Left lung (tissue), 10 donors: ENCODE measurements around the gene SNAI3. TPM values are rescaled to one million over a fixed set of nuclear protein-coding genes. Genes with fewer than 3 reads are reported as not detected.

Source experiments
- ATAC-seq: fragments of 200-7000 bp; cut with Tn5 transposase; one replicate; pipeline ENCODE4 v1.9.1; 2020; ENCODE audit warnings: moderate library complexity
- DNase-seq, 4 donors: peaks; one replicate each; pipeline ENCODE4 v3.0.0-alpha.2; 2013 to 2020
- H3K27ac ChIP-seq, 2 donors: fragments of 200-600 bp; sonication (generic) in 1 of 2; one replicate each; pipeline versions ENCODE4 v1.5.0 to v1.8.0; 2020 to 2021
- H3K27me3 ChIP-seq, 2 donors: fragments of 200-600 bp; sonication (generic) in 1 of 2; one replicate each; pipeline versions ENCODE4 v1.5.0 to v1.8.0; 2020 to 2021
- H3K36me3 ChIP-seq, 2 donors: fragments of 200-600 bp; sonication (generic) in 1 of 2; one replicate each; pipeline versions ENCODE4 v1.5.0 to v1.8.0; 2020 to 2021
- H3K4me1 ChIP-seq, 2 donors: fragments of 200-600 bp; one replicate each; pipeline ENCODE4 v1.8.0; 2021
- H3K4me3 ChIP-seq, 2 donors: fragments of 200-600 bp; sonication (generic) in 1 of 2; one replicate each; pipeline versions ENCODE4 v1.5.0 to v1.8.0; 2020 to 2021; ENCODE audit warnings: mild to moderate bottlenecking in 1 of 2
- H3K9me3 ChIP-seq, 2 donors: fragments of 200-600 bp; sonication (generic) in 1 of 2; one replicate each; pipeline versions ENCODE4 v1.5.0 to v1.8.0; 2020 to 2021
- intact Hi-C, 2 donors: fragments of 100-400 bp; cut with DNase I; formaldehyde crosslinking; loops; one replicate each; pipeline versions ENCODE4 v1.11.2 to v1.14.2; 2022
- polyA plus RNA-seq, 6 donors: library from polyadenylated mRNA; unstranded; fragments of 120-200 nt; gene quantifications; one replicate each; pipeline ENCODE4 v1.2.1, GENCODE V29; 2013; ENCODE audit not compliant: insufficient read length in 6 of 6
- total RNA-seq, 2 donors: library from RNA; stranded (reverse); fragmentation: NEBNext Ultra II Directional; extraction: Animal tissue kit (Norgen Biotek cat#: 25700); gene quantifications; one replicate each; pipeline ENCODE4 v1.2.1, GENCODE V29; 2021
- TF ChIP-seq, protein P1 (sequence below), 2 donors: fragments of 200-600 bp; sonication (generic) in 1 of 2; IDR thresholded peaks; one replicate each; pipeline versions ENCODE4 v1.5.0 to v1.8.0; 2021; ENCODE audit warnings: antibody characterized with exemption in 2 of 2
- donor health status: DM: no; HTN: yes; CAD: no.
- donor health status: DM: no; HTN: no; CAD: no.

The SNAI3 gene
- total and polyA plus RNA-seq, 8 donors, result 0.86 to 2.3 (median 1.8) TPM

DNA sequence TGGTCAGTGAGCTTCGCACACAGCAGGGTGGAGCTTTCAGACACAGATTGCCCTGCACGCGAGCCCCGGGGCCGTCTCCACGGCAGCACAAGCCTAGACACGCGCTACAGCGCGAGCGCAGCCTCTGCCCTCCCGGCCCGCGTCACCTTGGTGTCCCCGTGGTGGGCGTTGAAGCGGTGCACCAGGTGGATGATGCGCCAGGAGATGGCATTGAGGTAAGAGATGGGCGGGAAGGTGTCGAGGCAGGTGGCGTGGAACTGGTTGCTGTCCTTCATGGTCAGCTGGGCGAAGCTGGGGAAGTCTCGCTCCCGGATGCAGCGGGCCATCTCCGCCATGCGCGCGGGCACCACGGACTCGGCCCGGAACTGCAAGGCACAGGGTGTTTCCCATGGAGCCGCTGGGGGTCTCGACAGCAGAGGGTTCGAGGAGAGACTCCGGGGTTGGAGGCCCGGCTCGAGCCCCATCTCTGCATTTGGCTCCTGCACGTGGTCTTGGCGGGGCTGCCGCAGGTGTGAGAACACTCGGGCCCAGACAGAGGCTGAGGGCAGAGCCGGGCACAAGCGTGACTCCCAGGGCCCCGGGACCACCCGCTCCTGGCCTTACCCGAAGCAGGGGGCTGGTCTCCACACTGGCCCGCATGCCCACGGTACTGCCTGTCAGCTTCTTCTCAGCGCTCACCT lies 31.1 kb downstream of the SNAI3 start:
- H3K36me3 ChIP-seq, result peaks cover 0 to 76% of the 10 kb centered on the region in 2 donors
- H3K27ac ChIP-seq, result no peak overlapping the region
- peaks cover 5 to 22% of the 10 kb centered on the region in 2 donors for H3K4me1 ChIP-seq
- no peaks in the 10 kb centered on the region for H3K27me3 ChIP-seq
- TF ChIP-seq, protein P1, sequence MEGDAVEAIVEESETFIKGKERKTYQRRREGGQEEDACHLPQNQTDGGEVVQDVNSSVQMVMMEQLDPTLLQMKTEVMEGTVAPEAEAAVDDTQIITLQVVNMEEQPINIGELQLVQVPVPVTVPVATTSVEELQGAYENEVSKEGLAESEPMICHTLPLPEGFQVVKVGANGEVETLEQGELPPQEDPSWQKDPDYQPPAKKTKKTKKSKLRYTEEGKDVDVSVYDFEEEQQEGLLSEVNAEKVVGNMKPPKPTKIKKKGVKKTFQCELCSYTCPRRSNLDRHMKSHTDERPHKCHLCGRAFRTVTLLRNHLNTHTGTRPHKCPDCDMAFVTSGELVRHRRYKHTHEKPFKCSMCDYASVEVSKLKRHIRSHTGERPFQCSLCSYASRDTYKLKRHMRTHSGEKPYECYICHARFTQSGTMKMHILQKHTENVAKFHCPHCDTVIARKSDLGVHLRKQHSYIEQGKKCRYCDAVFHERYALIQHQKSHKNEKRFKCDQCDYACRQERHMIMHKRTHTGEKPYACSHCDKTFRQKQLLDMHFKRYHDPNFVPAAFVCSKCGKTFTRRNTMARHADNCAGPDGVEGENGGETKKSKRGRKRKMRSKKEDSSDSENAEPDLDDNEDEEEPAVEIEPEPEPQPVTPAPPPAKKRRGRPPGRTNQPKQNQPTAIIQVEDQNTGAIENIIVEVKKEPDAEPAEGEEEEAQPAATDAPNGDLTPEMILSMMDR (IDR thresholded peaks at IDR 0.05), result no peak
- DNase-seq (peak in 1 of 4 donors; percentile 76), ATAC-seq (no peak)
- H3K9me3 ChIP-seq, result no peaks in the 10 kb centered on the region
- intact Hi-C loops, result no loop called here
- no peak overlapping the region for H3K4me3 ChIP-seq

- TF ChIP-seq, protein P1 (IDR thresholded peaks at IDR 0.05), result no peak
- no peaks in the 10 kb centered on the region for H3K27me3 ChIP-seq
- H3K4me1 ChIP-seq, result peaks cover 5 to 28% of the 10 kb centered on the region in 2 donors
- ATAC-seq, result no peak
- DNase-seq, result peak in 1 of 4 donors; percentile 65
- H3K9me3 ChIP-seq, result no peaks in the 10 kb centered on the region
- intact Hi-C loops, result no loop called here
- H3K27ac ChIP-seq, result no peak overlapping the region
- no peak overlapping the region for H3K4me3 ChIP-seq
- peaks cover 0 to 78% of the 10 kb centered on the region in 2 donors for H3K36me3 ChIP-seq
These were observed 31.8 kb downstream of the SNAI3 start for GRCh38 chr16:88654363-88655052.

DNA sequence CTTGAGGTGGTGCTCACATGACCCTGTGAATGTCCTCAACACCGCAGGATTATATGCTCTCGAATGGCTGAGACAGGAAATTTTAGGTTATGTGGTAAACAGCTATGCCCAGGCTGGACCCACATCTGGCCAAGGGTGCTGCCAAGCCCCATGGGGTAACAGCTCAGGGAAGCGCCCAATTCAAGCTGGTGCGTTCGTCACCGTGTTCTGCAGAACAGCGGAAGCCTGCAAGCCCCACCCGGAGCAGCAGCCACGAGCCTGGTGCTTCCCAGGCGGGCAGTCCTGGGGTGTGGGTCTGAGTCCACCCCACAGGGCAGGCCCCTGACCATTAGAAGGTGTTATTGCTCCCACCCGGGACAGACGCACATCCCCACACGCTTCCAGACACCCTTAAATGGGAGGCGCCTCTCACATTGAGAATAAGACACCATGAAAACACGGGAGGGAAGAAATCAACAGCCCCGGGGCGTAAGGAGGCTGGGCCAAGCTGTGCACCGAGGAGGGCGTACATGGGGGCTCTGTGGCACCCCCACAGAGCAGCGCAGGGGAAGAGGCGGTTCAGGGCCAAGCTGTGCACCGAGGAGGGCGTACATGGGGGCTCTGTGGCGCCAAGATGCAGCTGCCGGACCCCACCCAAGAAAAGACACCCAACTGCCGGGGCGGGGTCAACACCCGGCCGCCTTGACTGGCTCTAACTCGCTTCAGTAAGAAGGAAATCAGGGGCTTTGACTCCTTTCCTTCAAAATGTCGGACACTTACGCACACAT lies 32.5 kb downstream of the SNAI3 start:
- no peak for ATAC-seq
- Histone ChIP-seq H3K4me3 (no peak overlapping the region), H3K36me3 (peaks cover 0 to 79% of the 10 kb centered on the region in 2 donors), H3K27me3 (no peaks in the 10 kb centered on the region), H3K27ac (no peak overlapping the region), H3K9me3 (no peaks in the 10 kb centered on the region), H3K4me1 (peaks cover 5 to 35% of the 10 kb centered on the region in 2 donors)
- intact Hi-C loops, result no loop called here
- DNase-seq, result peak in 1 of 4 donors; percentile 68
- TF ChIP-seq, protein P1 (IDR thresholded peaks at IDR 0.05), result no peak

DNA sequence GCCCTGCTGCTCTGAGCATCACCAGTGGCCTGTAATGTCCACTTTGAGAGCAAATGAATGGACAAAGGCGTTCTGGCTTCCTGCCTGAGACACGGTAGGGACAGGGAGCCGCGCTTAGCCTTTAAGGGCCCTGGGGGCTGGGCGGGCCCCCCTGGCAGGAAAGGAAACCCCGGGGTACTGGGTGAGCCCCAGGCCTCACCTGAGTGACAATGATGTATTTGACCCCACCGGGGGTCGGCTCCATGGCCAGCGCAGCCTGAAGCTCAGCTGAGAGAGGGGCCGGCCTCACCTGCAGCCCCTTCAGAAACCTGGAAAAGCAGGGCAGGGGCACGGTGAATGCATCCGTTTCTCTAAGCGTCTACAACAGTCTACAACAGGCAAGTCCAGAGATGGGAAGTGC lies 33.2 kb downstream of the SNAI3 start:
- Histone ChIP-seq H3K4me1 (peaks cover 5 to 42% of the 10 kb centered on the region in 2 donors), H3K4me3 (no peak overlapping the region), H3K27me3 (no peaks in the 10 kb centered on the region), H3K27ac (no peak overlapping the region), H3K9me3 (no peaks in the 10 kb centered on the region), H3K36me3 (peaks cover 0 to 74% of the 10 kb centered on the region in 2 donors)
- intact Hi-C loops, result no loop called here
- TF ChIP-seq, protein P1 (IDR thresholded peaks at IDR 0.05), result no peak
- DNase-seq (peak in 1 of 4 donors; percentile 71), ATAC-seq (no peak)

DNA sequence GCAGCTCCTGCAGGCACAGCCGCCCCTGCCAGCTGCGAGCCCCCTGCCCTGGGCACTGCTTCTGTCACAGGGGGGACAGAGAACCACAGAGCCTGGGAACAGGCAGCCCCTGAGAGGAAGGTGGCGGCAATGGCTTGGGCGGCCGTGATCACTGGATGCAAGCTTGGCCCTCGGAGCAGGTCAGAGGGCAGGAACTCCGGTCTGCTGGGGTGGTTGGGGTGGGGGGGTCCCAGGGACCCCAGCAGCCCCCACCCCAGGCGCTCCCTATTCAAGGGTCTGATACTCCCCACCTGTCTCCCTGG lies 33.6 kb downstream of the SNAI3 start:
- H3K4me1 ChIP-seq, result peaks cover 5 to 46% of the 10 kb centered on the region in 2 donors
- ATAC-seq (no peak), DNase-seq (peak in 1 of 4 donors; percentile 72)
- peaks cover 0 to 70% of the 10 kb centered on the region in 2 donors for H3K36me3 ChIP-seq
- no peak overlapping the region for H3K4me3 ChIP-seq
- no peaks in the 10 kb centered on the region for H3K9me3 ChIP-seq
- intact Hi-C loops, result no loop called here
- no peak overlapping the region for H3K27ac ChIP-seq
- no peaks in the 10 kb centered on the region for H3K27me3 ChIP-seq
- TF ChIP-seq, protein P1 (IDR thresholded peaks at IDR 0.05), result no peak
